ENCODE data around the gene KCNT2. TPM values are rescaled to one million over a fixed set of nuclear protein-coding genes. Genes with fewer than 3 reads are reported as not detected.
A peak's percentile ranks its signal among the peaks of the same experiment; 100 is the strongest.

Gene KCNT2
- total and polyA plus RNA-seq, 9 of the 15 experiments (the other 6 are each of a cell fraction or from before 2014, with no cell fraction given) = 0.13 to 0.73 (median 0.28) TPM

DNA sequence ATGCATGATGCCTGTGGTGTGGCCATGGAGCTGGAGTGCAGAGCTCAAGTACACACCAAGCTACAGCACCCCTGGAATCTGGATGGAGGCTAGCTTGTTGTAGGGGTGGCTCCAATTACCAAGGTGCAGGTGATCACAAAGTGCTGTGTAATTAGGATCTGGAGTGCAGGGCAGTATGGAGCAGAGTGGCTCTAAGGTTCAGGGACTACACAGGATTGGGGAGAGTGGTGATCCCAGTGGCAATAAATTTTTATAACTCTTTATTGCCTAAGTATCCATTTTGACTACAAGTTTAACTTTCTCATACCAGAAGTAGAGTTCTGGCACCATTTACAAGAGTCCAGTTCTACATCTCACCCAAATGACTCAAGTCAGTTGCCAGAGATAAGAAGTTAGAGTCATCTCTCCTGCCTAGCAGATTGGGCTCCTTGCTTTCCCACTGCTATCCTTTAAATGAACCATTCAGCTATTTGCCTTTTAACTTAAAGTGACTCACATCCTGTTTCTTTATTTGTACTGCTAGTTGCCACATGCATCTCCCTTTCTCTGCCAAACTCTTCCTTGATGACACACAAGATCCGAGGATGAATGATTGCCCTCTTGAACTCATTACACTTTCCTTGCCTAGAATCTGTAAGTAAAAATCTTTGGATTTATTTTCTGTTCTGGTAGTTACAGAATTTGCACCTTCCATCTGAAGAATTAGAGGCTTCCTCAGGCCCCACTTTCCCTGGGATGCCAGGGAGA, 427.2 kb downstream of the KCNT2 start (continued):
- TF ChIP-seq ZNF280B (CRISPR knock-in tag; IDR thresholded peaks at IDR 0.05) (no peak), ILF3 (IDR thresholded peaks at IDR 0.05; ENCODE audit: borderline replicate concordance) (no peak), ADNP (tag; IDR thresholded peaks at IDR 0.05) (no peak), MCM5 (IDR thresholded peaks at IDR 0.05; ENCODE audit: low read depth) (no peak), CBX8 (IDR thresholded peaks at IDR 0.05; ENCODE audit: borderline replicate concordance, extremely low read depth, low read depth, low read length, poor library complexity, severe bottlenecking) (no peak), MED1 (CRISPR knock-in tag; IDR thresholded peaks at IDR 0.05; ENCODE audit: borderline replicate concordance) (no peak), ZNF668 (CRISPR knock-in tag; IDR thresholded peaks at IDR 0.05) (no peak), JUND (IDR thresholded peaks at IDR 0.05; ENCODE audit: borderline replicate concordance, low read depth, low read length) (peak; percentile 45; the same call in 1 of the 2 replicates), JUND (tag; IDR thresholded peaks at IDR 0.05; ENCODE audit: borderline replicate concordance, low read depth, low read length) (peak; percentile 65; the same call in 2 of the 3 replicates), TCF3 (CRISPR knock-in tag; IDR thresholded peaks at IDR 0.05) (peak; percentile 32; the same call in 1 of the 2 replicates), SMARCE1 (IDR thresholded peaks at IDR 0.05) (peak; percentile 46; the same call in 1 of the 2 replicates), KLF10 (CRISPR knock-in tag; IDR thresholded peaks at IDR 0.05) (no peak), FOXP4 (CRISPR knock-in tag; IDR thresholded peaks at IDR 0.05; ENCODE audit: borderline replicate concordance) (no peak), ETV5 (CRISPR knock-in tag; IDR thresholded peaks at IDR 0.05; ENCODE audit: low read depth) (peak; percentile 92), MYBL2 (IDR thresholded peaks at IDR 0.05; ENCODE audit: low read depth) (peak; percentile 63), MYBL2 (CRISPR knock-in tag; IDR thresholded peaks at IDR 0.05; ENCODE audit: borderline replicate concordance) (no peak), ETV1 (tag; conservative IDR thresholded peaks at IDR 0.05; ENCODE audit: low read depth) (peak; percentile 48; the same call in 1 of the 2 replicates), SETDB1 (IDR thresholded peaks at IDR 0.05; ENCODE audit: low read length) (no peak)
- TF ChIP-seq, protein P1, sequence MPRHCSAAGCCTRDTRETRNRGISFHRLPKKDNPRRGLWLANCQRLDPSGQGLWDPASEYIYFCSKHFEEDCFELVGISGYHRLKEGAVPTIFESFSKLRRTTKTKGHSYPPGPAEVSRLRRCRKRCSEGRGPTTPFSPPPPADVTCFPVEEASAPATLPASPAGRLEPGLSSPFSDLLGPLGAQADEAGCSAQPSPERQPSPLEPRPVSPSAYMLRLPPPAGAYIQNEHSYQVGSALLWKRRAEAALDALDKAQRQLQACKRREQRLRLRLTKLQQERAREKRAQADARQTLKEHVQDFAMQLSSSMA (CRISPR knock-in tag; IDR thresholded peaks at IDR 0.05) = no peak
- TF ChIP-seq, protein P2, sequence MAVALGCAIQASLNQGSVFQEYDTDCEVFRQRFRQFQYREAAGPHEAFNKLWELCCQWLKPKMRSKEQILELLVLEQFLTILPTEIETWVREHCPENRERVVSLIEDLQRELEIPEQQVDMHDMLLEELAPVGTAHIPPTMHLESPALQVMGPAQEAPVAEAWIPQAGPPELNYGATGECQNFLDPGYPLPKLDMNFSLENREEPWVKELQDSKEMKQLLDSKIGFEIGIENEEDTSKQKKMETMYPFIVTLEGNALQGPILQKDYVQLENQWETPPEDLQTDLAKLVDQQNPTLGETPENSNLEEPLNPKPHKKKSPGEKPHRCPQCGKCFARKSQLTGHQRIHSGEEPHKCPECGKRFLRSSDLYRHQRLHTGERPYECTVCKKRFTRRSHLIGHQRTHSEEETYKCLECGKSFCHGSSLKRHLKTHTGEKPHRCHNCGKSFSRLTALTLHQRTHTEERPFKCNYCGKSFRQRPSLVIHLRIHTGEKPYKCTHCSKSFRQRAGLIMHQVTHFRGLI (CRISPR knock-in tag; IDR thresholded peaks at IDR 0.05) = no peak
- TF ChIP-seq, protein P3, sequence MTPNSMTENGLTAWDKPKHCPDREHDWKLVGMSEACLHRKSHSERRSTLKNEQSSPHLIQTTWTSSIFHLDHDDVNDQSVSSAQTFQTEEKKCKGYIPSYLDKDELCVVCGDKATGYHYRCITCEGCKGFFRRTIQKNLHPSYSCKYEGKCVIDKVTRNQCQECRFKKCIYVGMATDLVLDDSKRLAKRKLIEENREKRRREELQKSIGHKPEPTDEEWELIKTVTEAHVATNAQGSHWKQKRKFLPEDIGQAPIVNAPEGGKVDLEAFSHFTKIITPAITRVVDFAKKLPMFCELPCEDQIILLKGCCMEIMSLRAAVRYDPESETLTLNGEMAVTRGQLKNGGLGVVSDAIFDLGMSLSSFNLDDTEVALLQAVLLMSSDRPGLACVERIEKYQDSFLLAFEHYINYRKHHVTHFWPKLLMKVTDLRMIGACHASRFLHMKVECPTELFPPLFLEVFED (CRISPR knock-in tag; conservative IDR thresholded peaks at IDR 0.05) = no peak
